GM12891 (cell line): ENCODE measurements around the gene POLG2.
A peak's percentile ranks its signal among the peaks of the same experiment; 100 is the strongest.

Experiments used
- DNase-seq: peaks from one replicate; pipeline ENCODE4 v3.0.0; 2011; ENCODE audit warnings: low spot score; ENCODE audit not compliant: insufficient read length
- FAIRE-seq: peaks from 2 replicates; lab custom pipeline; 2011; peaks lifted over from hg19 to GRCh38; lab: Jason Lieb, UNC
- PAX5 ChIP-seq: IDR thresholded peaks from 2 replicates; pipeline ENCODE4 v1.6.1; 2011; ENCODE audit warnings: low read length, moderate library complexity, mild to moderate bottlenecking; ENCODE audit not compliant: insufficient read depth, severe bottlenecking
- POLR2A ChIP-seq: IDR thresholded peaks from 2 replicates; pipeline ENCODE4 v1.6.1; 2011; ENCODE audit warnings: low read depth, low read length, control low read depth
- POLR2AphosphoS5 ChIP-seq: IDR thresholded peaks from 2 replicates; pipeline ENCODE4 v1.6.1; 2011; ENCODE audit warnings: low read depth, low read length, control low read depth
- POU2F2 ChIP-seq: IDR thresholded peaks from 2 replicates; pipeline ENCODE4 v1.6.1; 2011; ENCODE audit warnings: low read depth, mild to moderate bottlenecking, control low read depth, low read length, moderate library complexity
- SPI1 ChIP-seq: IDR thresholded peaks from 2 replicates; pipeline ENCODE4 v1.6.1; 2011; ENCODE audit warnings: low read depth, low read length, control low read depth
- TAF1 ChIP-seq: IDR thresholded peaks from 2 replicates; pipeline ENCODE4 v1.6.1; 2011; ENCODE audit warnings: low read depth, low read length, control low read depth

Gene POLG2

DNA sequence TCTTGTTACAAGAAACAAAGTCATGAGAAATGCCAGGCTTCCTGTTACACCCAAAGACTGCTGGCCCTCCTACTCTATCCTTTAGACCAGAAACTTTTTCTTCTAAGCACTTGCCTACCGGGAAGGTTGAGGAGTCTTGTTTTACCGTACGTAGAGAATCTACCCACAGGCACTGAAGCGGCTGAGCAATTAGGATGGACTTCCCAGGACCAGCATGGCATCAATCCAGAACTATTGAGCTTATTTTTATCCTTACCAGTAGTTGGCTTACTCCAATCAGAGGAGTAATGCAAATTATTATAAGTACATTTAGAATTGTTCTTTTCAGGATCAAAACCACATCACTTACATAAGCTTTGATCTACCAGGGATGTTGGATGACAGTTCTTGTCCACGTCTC, 35.6 kb upstream of the POLG2 start:
- DNase-seq: no peak

DNA sequence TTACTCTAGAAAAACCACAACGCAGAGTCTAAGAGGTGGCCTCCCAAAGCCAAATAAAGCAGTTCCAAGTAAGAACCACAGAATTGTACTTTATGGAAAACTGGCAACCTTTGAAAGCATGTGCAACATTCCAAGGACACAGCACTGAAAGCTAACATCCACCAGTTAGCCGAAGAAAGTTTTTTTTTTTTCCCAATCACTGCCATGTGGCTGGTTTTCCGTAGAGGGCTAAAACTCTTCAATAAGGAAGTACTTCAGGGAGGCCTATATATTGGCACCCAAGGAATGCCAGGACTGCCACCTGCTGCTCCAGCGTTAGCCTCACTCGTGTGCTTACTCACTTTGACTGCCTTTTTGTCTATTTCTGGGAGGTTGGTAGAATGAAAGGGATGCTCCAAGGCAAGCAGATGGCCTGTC, 35.1 kb upstream of the POLG2 start:
- DNase-seq (no peak), FAIRE-seq (no peak)
- TF ChIP-seq PAX5: no peak
- TF ChIP-seq POLR2A: no peak
- TF ChIP-seq POLR2AphosphoS5: no peak
- no peak for TF ChIP-seq TAF1
- no peak for TF ChIP-seq SPI1
- no peak for TF ChIP-seq POU2F2

More for the DNA sequence above, 35.6 kb upstream of the POLG2 start:
- no peak for TF ChIP-seq POLR2A
- no peak for TF ChIP-seq SPI1
- TF ChIP-seq PAX5: no peak
- TF ChIP-seq POU2F2: no peak
- TF ChIP-seq POLR2AphosphoS5: no peak
- no peak for TF ChIP-seq TAF1
- no peak for FAIRE-seq

DNA sequence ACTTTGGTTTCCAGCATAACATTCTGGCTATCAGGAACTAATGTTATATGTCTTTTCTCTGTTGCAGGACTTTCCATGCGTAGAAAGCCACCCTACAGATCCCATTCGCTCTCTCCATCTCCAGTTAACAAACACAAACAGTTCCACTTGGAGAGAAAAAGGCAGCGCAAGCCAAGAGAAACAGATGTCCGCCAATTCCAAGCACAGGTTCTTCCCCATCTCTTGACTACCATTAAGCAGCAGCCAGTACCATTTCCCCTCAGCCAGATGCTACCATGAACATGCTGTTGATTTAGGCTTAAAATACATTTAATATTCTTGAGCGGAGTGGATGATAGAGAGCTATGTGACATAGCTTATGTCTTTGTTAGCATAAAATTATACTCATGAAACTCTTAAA, 32.4 kb upstream of the POLG2 start:
- no peak for DNase-seq
- no peak for FAIRE-seq
- TF ChIP-seq TAF1: no peak
- no peak for TF ChIP-seq POLR2AphosphoS5
- no peak for TF ChIP-seq PAX5
- no peak for TF ChIP-seq POLR2A
- no peak for TF ChIP-seq SPI1
- TF ChIP-seq POU2F2: no peak

DNA sequence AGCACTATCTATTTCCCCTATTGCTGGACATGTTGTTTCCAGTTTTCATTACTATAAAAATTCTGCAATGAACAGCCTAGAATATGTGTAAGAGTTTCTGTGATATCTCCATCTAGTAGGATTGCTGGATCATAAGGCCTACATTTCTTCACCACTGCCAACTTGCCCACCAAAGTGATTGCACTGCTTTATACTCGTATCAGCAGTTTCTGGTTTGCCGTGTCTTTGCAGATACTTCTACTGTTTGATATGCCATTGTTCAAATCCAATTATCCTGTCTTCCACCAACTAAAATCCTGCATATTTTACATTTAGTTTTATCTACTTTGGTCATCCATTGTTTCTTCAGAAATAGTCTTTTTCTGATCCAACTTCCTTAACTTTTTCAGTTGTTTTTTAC, 31.1 kb upstream of the POLG2 start:
- TF ChIP-seq POU2F2: no peak
- TF ChIP-seq POLR2A: no peak
- TF ChIP-seq TAF1: no peak
- TF ChIP-seq POLR2AphosphoS5: no peak
- TF ChIP-seq SPI1: no peak
- TF ChIP-seq PAX5: no peak
- DNase-seq (no peak), FAIRE-seq (no peak)

DNA sequence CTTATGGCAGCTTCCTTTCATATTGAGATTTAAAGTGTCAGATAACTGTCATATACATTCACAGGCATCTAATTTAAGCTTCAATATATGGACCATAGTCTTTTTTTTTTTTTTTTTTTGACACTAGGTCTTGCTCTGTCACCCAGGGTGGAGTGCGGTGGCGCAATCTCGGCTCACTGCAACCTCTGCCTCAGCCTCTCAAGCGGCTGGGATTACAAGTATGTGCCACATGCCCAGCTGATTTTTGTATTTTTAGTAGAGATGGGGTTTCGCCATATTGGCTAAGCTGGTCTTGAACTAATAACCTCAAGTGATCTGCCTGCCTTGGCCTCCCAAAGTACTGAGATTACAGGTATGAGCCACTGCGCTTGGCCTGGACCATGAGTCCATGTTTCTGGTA, 23.5 kb upstream of the POLG2 start:
- FAIRE-seq (no peak), DNase-seq (no peak)
- TF ChIP-seq TAF1 (no peak), POLR2A (no peak), SPI1 (no peak), POU2F2 (no peak), POLR2AphosphoS5 (no peak), PAX5 (no peak)

DNA sequence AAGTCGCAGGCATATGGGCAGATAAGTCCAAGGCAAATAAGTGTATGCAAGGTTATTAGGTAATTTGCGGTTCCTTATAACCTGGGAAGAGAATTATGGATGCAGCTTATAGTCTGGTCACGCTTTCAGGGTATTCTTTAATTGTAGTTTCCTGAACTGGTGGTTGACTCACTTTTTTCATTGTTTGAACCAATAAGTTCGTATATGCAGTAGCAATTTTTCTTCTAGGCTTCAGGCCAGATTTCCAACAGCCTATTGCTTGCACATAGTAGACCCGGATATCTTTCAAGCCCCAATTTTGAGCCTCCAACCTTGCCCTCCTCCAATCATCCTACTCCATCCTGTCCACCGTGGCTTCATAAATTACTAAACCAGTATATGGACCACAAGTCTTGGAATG, 22.7 kb upstream of the POLG2 start:
- FAIRE-seq (no peak), DNase-seq (no peak)
- TF ChIP-seq SPI1 (no peak), PAX5 (no peak), TAF1 (no peak), POLR2A (no peak), POLR2AphosphoS5 (no peak), POU2F2 (no peak)

DNA sequence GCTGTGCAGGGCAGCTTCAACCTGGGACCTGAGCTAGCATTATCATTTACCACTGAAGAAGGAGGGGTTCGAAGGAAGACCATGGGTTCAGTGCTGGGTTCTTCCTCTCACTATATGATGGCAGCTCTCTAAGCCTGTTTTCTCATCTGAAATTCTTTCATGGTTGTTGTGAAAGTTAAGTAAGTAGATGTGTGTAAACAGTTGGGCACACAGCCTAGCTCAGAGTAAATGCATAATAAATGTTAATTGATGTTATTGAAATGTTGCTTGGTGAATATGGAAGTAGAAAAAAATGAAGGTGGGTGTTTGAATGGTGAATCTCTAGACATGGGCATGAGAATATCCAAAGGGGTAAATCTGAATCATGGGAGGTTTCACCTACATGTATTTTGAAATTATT, 19.0 kb upstream of the POLG2 start:
- DNase-seq (no peak), FAIRE-seq (no peak)
- TF ChIP-seq POU2F2 (no peak), POLR2AphosphoS5 (no peak), SPI1 (no peak), PAX5 (no peak), TAF1 (no peak), POLR2A (no peak)

DNA sequence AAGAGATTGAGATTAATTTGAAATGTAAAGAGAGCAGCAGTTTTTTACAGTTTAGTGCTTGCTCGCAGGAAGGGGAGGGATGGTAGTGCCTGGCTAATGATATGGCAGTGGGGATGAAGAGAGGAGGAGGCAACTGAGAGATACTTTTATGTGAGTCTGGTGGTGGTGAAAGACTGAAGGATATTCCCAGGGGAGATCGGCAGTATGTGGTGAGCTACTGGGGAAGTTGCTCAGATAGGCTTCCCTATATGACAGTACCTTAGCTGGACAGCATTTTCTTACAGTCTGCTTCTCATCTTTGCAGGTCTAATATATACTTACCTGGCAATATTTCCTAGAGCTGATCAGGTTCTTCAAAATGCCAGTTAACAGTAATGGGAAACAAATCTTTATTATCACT, 18.6 kb upstream of the POLG2 start:
- no peak for TF ChIP-seq PAX5
- TF ChIP-seq TAF1: no peak
- no peak for TF ChIP-seq POLR2A
- no peak for TF ChIP-seq SPI1
- TF ChIP-seq POLR2AphosphoS5: no peak
- TF ChIP-seq POU2F2: no peak
- FAIRE-seq: no peak
- no peak for DNase-seq

DNA sequence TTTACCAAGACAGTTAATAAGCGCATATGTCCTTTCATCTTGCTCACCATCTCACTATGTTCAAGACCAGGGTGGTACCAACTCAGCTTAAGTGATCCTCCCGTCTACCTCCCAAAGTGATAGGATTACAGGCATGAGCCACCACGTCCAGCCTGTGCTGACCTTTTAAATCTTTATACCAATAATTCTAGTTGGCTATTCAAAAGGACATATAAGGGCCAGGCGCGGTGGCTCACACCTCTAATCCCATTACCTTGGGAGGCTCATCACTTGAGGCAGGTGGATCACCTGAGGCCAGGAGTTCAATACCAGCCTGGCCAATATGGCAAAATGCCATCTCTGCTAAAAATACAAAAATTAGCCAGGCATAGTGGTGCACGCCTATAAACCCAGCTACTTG, 12.3 kb upstream of the POLG2 start:
- FAIRE-seq (no peak), DNase-seq (no peak)
- TF ChIP-seq SPI1 (no peak), TAF1 (no peak)

DNA sequence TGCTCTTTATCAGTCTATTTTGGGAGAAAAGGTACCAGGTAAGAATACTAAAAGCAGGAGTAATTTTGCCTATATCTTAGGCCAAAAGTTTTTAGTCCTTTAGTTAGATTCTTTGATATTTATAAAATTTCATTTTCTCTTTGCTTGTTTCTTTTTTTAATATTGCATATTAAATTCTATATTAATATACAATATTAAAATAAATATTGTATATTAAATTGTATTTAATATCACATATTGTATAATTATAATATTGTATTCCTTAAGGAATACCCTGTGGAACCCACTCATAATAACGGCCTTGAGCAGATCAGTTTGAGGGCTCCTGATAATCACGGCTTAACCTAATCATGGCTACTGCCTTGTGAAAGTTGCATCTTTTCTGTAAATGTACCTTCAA, 11.8 kb upstream of the POLG2 start:
- DNase-seq (no peak), FAIRE-seq (no peak)
- no peak for TF ChIP-seq POLR2A
- TF ChIP-seq POU2F2: no peak
- TF ChIP-seq POLR2AphosphoS5: no peak
- no peak for TF ChIP-seq SPI1
- TF ChIP-seq PAX5: no peak
- TF ChIP-seq TAF1: no peak

DNA sequence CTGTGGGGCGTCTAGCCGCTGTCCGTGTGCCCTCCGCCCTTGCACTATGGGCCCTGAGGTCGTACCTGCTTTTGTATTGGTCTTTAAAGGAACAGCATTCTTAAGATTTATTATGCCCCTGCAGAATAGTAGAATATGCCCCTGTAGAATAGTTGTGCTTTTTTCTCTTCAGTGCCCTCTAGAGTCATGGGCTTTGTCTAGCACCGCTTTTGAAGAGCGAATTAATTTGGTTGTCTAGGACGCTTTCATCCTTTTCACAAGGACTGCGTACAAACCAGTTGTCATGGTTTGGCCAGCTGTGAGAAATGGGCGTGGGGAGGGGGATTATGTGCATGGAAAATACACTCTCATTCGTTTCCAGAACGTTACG, 10.5 kb upstream of the POLG2 start:
- FAIRE-seq (no peak), DNase-seq (peak; percentile 13)
- TF ChIP-seq PAX5 (no peak), POU2F2 (no peak), POLR2A (no peak), TAF1 (no peak)
